MM.1S (cell line): ENCODE data around the gene EFCAB14.

Source experiments
- CTCF ChIP-seq: fragments of 300-600 bp; sonication (generic); IDR thresholded peaks from 2 replicates; pipeline ENCODE4 v1.5.1; 2016; ENCODE audit warnings: antibody characterized with exemption, low read length, mixed read lengths
- EZH2 ChIP-seq: fragments of 300-600 bp; sonication (generic); optimal IDR thresholded peaks from 2 replicates; pipeline ENCODE3; 2017; ENCODE audit warnings: low read depth, mild to moderate bottlenecking, antibody characterized with exemption, low read length, mixed read lengths
- EZH2phosphoT487 ChIP-seq: fragments of 300-600 bp; sonication (generic); IDR thresholded peaks from 2 replicates; pipeline ENCODE4 v1.6.1; 2018; ENCODE audit warnings: antibody characterized with exemption, low read length

- TF ChIP-seq EZH2phosphoT487 (no peak), CTCF (peak; percentile 85), EZH2 (no peak)
Measured at GRCh38 chr1:46724991-46725735, 6.2 kb upstream of the EFCAB14 start.
